HEK293 (cell line): ENCODE results near the gene FHIP1B.

Experiments used
- CTCF ChIA-PET: fragments of 350-600 bp; formaldehyde crosslinking; extraction: SDS; loops from one replicate; lab custom pipeline; 2021; ENCODE audit warnings: antibody characterized with exemption; lab: Yijun Ruan, JAX
- POLR2A ChIA-PET: fragments of 300-600 bp; formaldehyde crosslinking; extraction: SDS; loops from one replicate; lab custom pipeline; 2020; ENCODE audit warnings: antibody characterized with exemption, inconsistent platforms; lab: Yijun Ruan, JAX
- H3K27ac ChIP-seq: fragments of 200-500 bp; sonication (Bioruptor generic); 2 replicates; pipeline ENCODE4 v1.5.1; 2014; ENCODE audit warnings: low read depth, low read length, control low read depth, inconsistent platforms; ENCODE audit errors: extremely low read depth
- H3K36me3 ChIP-seq, 2 experiments: fragments of 200-500 bp in 1 of 2; sonication (Bioruptor generic) in 1 of 2; 1 replicate in 1 of 2; 2 replicates in 1 of 2; pipeline ENCODE4 v1.5.1; 2014 to 2017; ENCODE audit warnings: inconsistent platforms in 2 of 2, low read length in 2 of 2; ENCODE audit not compliant: control insufficient read depth in 2 of 2, insufficient read depth in 1 of 2
- H3K4me1 ChIP-seq: fragments of 200-500 bp; sonication (Bioruptor generic); 2 replicates; pipeline ENCODE4 v1.5.1; 2014; ENCODE audit warnings: mild to moderate bottlenecking, low read length, inconsistent platforms; ENCODE audit not compliant: control insufficient read depth, insufficient read depth
- H3K4me3 ChIP-seq: 2 replicates; pipeline ENCODE4 v1.5.1; 2011; ENCODE audit warnings: low read depth, mild to moderate bottlenecking, control low read depth, low read length, moderate library complexity
- H3K9me3 ChIP-seq: fragments of 200-500 bp; sonication (Bioruptor generic); 2 replicates; pipeline ENCODE4 v1.5.1; 2014; ENCODE audit warnings: low read depth, low read length, inconsistent platforms; ENCODE audit not compliant: control insufficient read depth, insufficient read depth
- BCL11B ChIP-seq: fragments of 450-650 bp; formaldehyde crosslinking; IDR thresholded peaks from 2 replicates; pipeline ENCODE4 v1.5.1; 2016; ENCODE audit warnings: low read depth, missing biosample characterization, missing genetic modification characterization
- KLF10 ChIP-seq: fragments of 450-650 bp; IDR thresholded peaks from 2 replicates; pipeline ENCODE4 v1.5.1; 2018; ENCODE audit warnings: missing biosample characterization, mild to moderate bottlenecking, missing genetic modification characterization
- PATZ1 ChIP-seq: fragments of 450-650 bp; formaldehyde crosslinking; IDR thresholded peaks from 2 replicates; pipeline ENCODE4 v1.5.1; 2016; ENCODE audit warnings: missing biosample characterization, missing genetic modification characterization
- YY2 ChIP-seq: fragments of 450-650 bp; formaldehyde crosslinking; IDR thresholded peaks from 2 replicates; pipeline ENCODE4 v1.5.1; 2016; ENCODE audit warnings: missing biosample characterization, missing genetic modification characterization
- ZBTB1 ChIP-seq: fragments of 450-650 bp; formaldehyde crosslinking; IDR thresholded peaks from 2 replicates; pipeline ENCODE4 v1.5.1; 2016; ENCODE audit warnings: missing biosample characterization, missing genetic modification characterization
- ZEB2 ChIP-seq: fragments of 450-650 bp; formaldehyde crosslinking; IDR thresholded peaks from 2 replicates; pipeline ENCODE4 v1.5.1; 2016; ENCODE audit warnings: missing biosample characterization, missing genetic modification characterization
- ZFP37 ChIP-seq: fragments of 450-650 bp; formaldehyde crosslinking; IDR thresholded peaks from 2 replicates; pipeline ENCODE4 v1.5.1; 2016; ENCODE audit warnings: missing biosample characterization, missing genetic modification characterization
- ZNF16 ChIP-seq: fragments of 450-650 bp; formaldehyde crosslinking; IDR thresholded peaks from 2 replicates; pipeline ENCODE4 v1.5.1; 2016; ENCODE audit warnings: low read depth, missing biosample characterization, missing genetic modification characterization
- ZNF174 ChIP-seq: fragments of 450-650 bp; formaldehyde crosslinking; IDR thresholded peaks from 2 replicates; pipeline ENCODE4 v1.5.0; 2017; ENCODE audit warnings: missing biosample characterization, mild to moderate bottlenecking, missing genetic modification characterization
- ZNF24 ChIP-seq: fragments of 450-650 bp; formaldehyde crosslinking; IDR thresholded peaks from 2 replicates; pipeline ENCODE4 v1.5.1; 2016; ENCODE audit warnings: missing biosample characterization, missing genetic modification characterization
- ZNF26 ChIP-seq: fragments of 450-650 bp; formaldehyde crosslinking; IDR thresholded peaks from 2 replicates; pipeline ENCODE4 v1.5.1; 2016; ENCODE audit warnings: missing biosample characterization, missing genetic modification characterization
- ZNF280C ChIP-seq: fragments of 450-650 bp; formaldehyde crosslinking; IDR thresholded peaks from 2 replicates; pipeline ENCODE4 v1.5.1; 2016; ENCODE audit warnings: missing biosample characterization, missing genetic modification characterization
- ZNF341 ChIP-seq: fragments of 450-650 bp; formaldehyde crosslinking; IDR thresholded peaks from 2 replicates; pipeline ENCODE4; 2016; ENCODE audit warnings: low read depth, missing biosample characterization, missing genetic modification characterization
- ZNF37A ChIP-seq: fragments of 450-650 bp; IDR thresholded peaks from 2 replicates; pipeline ENCODE4 v1.5.1; 2018; ENCODE audit warnings: missing biosample characterization, missing genetic modification characterization
- ZNF426 ChIP-seq: fragments of 450-650 bp; formaldehyde crosslinking; IDR thresholded peaks from 2 replicates; pipeline ENCODE4 v1.5.1; 2017; ENCODE audit warnings: missing biosample characterization, missing genetic modification characterization, mild to moderate bottlenecking, inconsistent platforms, moderate library complexity
- ZNF544 ChIP-seq: fragments of 450-650 bp; formaldehyde crosslinking; IDR thresholded peaks from 2 replicates; pipeline ENCODE4 v1.5.0; 2017; ENCODE audit warnings: missing biosample characterization, missing genetic modification characterization
- ZNF654 ChIP-seq: fragments of 450-650 bp; formaldehyde crosslinking; IDR thresholded peaks from 2 replicates; pipeline ENCODE4 v1.5.1; 2016; ENCODE audit warnings: low read depth, missing biosample characterization, missing genetic modification characterization
- ZNF692 ChIP-seq: fragments of 450-650 bp; formaldehyde crosslinking; IDR thresholded peaks from 2 replicates; pipeline ENCODE4 v1.5.1; 2016; ENCODE audit warnings: missing biosample characterization, missing genetic modification characterization
- ZNF768 ChIP-seq: fragments of 450-650 bp; formaldehyde crosslinking; IDR thresholded peaks from 2 replicates; pipeline ENCODE4 v1.5.1; 2018; ENCODE audit warnings: missing biosample characterization, mild to moderate bottlenecking, missing genetic modification characterization
- ZNF776 ChIP-seq: fragments of 450-650 bp; formaldehyde crosslinking; IDR thresholded peaks from 2 replicates; pipeline ENCODE4 v1.5.0; 2017; ENCODE audit warnings: missing biosample characterization, missing genetic modification characterization, borderline replicate concordance
- ZSCAN4 ChIP-seq: fragments of 450-650 bp; formaldehyde crosslinking; IDR thresholded peaks from 2 replicates; pipeline ENCODE4 v1.5.1; 2017; ENCODE audit warnings: missing biosample characterization, missing genetic modification characterization

FHIP1B gene

GRCh38 chr11:6205366-6205765 is 29.1 kb downstream of the FHIP1B start, which contains the start of gene C11orf42:
C11orf42 (plus strand) TSS chr11:6205557; CDS start chr11:6205616, 59 bp downstream.
- CTCF ChIA-PET = no interaction called here
- no peak within 1 kb of the TSS for H3K4me3 ChIP-seq
- H3K4me1 ChIP-seq = no peaks in the 10 kb centered on the region
- peaks cover 0 to 49% of the 10 kb centered on the region in 2 experiments; a peak in 1 of 3 replicates for H3K36me3 ChIP-seq
- no peak within 1 kb of the TSS for H3K27ac ChIP-seq
- TF ChIP-seq ZNF776 (tag by site-specific recombination) = no peak
- TF ChIP-seq ZNF544 = no peak
- TF ChIP-seq PATZ1 (tag by site-specific recombination) = no peak
- no peak for TF ChIP-seq ZNF692 (tag by site-specific recombination)
- TF ChIP-seq YY2 (tag by site-specific recombination) = no peak
- no peak for TF ChIP-seq ZFP37 (tag by site-specific recombination)
- no peak for TF ChIP-seq ZNF26 (tag by site-specific recombination)
- TF ChIP-seq ZNF768 (tag by site-specific recombination) = no peak
- TF ChIP-seq ZNF280C = no peak
- no peaks in the 10 kb centered on the region for H3K9me3 ChIP-seq
- POLR2A ChIA-PET = no interaction called here

GRCh38 chr11:6204706-6205105 is 29.7 kb downstream of the FHIP1B start:
- Histone ChIP-seq H3K9me3 (no peaks in the 10 kb centered on the region), H3K27ac (no peak overlapping the region), H3K36me3 (peaks cover 0 to 42% of the 10 kb centered on the region in 2 experiments; a peak in 1 of 3 replicates), H3K4me1 (no peaks in the 10 kb centered on the region), H3K4me3 (no peak overlapping the region)
- POLR2A ChIA-PET = no interaction called here
- CTCF ChIA-PET = no interaction called here
- TF ChIP-seq ZNF16 (tag by site-specific recombination) = no peak
- no peak for TF ChIP-seq ZNF341 (tag by site-specific recombination)
- no peak for TF ChIP-seq ZNF37A (tag by site-specific recombination)
- TF ChIP-seq ZNF426 (tag by site-specific recombination) = no peak
- no peak for TF ChIP-seq ZNF654
- TF ChIP-seq KLF10 (tag by site-specific recombination) = no peak
- TF ChIP-seq ZNF24 (tag by site-specific recombination) = no peak
- TF ChIP-seq ZEB2 (tag by site-specific recombination) = no peak
- no peak for TF ChIP-seq BCL11B (tag by site-specific recombination)
- no peak for TF ChIP-seq ZNF776 (tag by site-specific recombination)
- no peak for TF ChIP-seq ZNF174 (tag by site-specific recombination)
- TF ChIP-seq ZSCAN4 (tag by site-specific recombination) = no peak
- TF ChIP-seq ZBTB1 (tag by site-specific recombination) = no peak
